ENCODE measurements around the gene CTTN.
"Not testable (repeated sequence)": the region's sequence is repeated elsewhere in the genome, so short reads cannot be mapped to it uniquely, and the experiment has no call there.

CTTN gene

DNA sequence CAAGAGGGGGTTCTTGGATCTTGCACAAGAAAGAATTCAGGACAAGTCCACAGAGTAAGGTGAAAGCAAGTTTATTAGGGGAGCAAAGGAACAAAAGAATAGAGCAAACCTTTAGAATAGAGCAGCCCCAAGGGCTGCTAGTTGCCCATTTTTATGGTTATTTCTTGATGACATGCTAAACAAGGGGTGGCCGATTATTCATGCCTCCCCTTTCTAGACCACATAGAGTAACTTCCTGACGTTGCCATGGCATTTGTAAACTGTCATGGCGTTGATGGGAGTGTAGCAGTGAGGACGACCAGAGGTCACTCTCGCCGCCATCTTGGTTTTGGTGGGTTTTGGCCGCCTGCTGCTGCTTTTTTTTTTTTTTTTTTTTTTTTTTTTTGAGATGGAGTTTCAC, 7.4 kb upstream of the CTTN start:
- peaks cover 21% of the 10 kb centered on the region for H3K27me3 Mint-ChIP-seq
- not testable (repeated sequence) for H3K9me3 Mint-ChIP-seq

GRCh38 chr11:70394211-70394950, 3.9 kb upstream of the CTTN start:
- ATAC-seq (ENCODE audit: low read depth) (no peak), DNase-seq (ENCODE audit: low spot score in 2 of 2) (no peak)
- peaks cover 11% of the 10 kb centered on the region for H3K4me1 Mint-ChIP-seq
- peaks cover 29% of the 10 kb centered on the region for H3K27me3 Mint-ChIP-seq
- no peaks in the 10 kb centered on the region for H3K9me3 Mint-ChIP-seq
- H3K36me3 Mint-ChIP-seq, result no peaks in the 10 kb centered on the region
- H3K4me3 Mint-ChIP-seq, result no peak overlapping the region
- H3K27ac Mint-ChIP-seq, result no peak overlapping the region

More for the DNA sequence above, 7.4 kb upstream of the CTTN start:
- DNase-seq (ENCODE audit: low spot score in 2 of 2); ATAC-seq (ENCODE audit: low read depth); H3K4me3 Mint-ChIP-seq; H3K4me1 Mint-ChIP-seq; H3K36me3 Mint-ChIP-seq; H3K27ac Mint-ChIP-seq: not testable (repeated sequence)

DNA sequence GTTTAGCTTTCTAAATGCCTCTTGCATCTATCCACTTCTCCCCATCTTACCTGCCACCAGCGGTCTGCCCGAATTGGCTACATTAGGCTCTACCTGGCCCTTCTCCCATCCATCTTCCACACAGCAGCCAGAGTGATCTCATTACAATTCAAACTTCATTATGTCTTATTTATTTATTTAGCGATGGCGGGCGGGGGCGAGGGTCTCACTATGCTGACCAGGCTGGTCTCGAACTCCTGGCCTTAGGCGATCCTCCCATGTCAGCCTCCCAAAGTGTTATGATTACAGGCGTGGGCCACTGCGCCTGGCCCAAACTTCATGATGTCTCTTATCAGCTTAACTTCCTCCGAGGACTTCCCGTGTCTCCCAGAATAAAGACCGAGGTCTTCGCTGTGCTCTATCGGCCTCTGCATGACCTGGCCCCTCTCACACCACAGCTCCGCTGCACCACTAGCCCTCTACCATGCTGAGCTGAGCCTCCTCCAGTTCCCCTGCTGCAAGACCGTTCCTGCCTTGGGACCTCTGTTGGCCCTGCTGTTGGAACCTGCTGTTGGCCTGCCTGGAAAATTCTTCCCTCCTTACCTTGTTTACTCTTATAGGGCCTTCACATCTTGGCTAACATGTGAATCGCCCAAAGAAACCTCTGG, 870 bp upstream of the CTTN start:
- Mint-ChIP-seq H3K4me1 (peaks cover 13% of the 10 kb centered on the region), H3K9me3 (no peaks in the 10 kb centered on the region), H3K4me3 (peak overlapping the region; percentile 77), H3K27ac (no peak overlapping the region), H3K27me3 (peaks cover 22% of the 10 kb centered on the region), H3K36me3 (no peaks in the 10 kb centered on the region)
- ATAC-seq (ENCODE audit: low read depth) (no peak), DNase-seq (ENCODE audit: low spot score in 2 of 2) (peak in 1 of 2 donors; percentile 23)

DNA sequence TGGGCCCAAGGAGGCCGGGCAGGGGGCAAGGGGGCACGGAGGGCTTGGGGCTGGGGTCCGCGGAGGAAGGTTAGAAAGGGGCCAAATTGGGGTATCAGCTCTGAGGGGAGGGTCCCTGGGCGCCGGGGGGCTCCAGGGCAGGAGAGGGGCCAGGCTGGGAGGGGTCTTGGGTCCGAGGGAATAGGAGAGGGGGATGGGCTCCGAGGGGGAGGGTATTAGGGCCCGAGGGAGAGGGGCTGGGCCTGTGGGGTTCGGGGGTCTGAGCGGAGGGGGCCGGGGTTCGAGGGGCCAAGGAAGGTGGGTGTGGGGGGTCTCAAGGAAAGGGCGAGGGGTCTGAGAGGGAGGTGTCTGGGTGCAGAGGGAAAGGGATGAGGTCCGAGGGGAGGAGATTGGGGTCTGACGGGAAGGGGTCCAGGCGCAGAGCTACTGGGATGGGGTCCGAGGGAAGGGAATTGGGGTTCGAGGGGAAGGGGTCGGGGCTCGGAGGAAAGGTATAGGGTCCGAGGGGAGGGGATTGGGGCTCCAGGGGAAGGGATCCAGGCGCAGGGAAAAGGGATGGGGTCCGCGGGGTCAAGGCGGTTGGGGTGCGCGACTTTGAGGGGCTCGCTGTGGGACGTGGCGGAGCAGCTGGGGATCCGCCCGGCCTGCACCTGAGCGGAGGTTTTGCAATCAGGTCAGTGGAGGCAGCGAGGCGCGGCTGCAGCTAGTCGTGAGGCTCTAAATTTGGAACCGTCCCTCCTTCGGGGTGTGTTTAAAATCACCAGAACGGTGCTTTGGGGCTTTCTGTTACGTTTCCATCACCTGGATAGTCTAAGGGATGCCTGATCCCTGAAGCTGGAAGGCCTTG, 728 bp downstream of the CTTN start:
- DNase-seq (ENCODE audit: low spot score in 2 of 2), result no peak
- Mint-ChIP-seq H3K36me3 (no peaks in the 10 kb centered on the region), H3K4me3 (peak overlapping the region; percentile 59), H3K4me1 (peaks cover 13% of the 10 kb centered on the region), H3K27me3 (peaks cover 13% of the 10 kb centered on the region), H3K9me3 (no peaks in the 10 kb centered on the region), H3K27ac (peak overlapping the region; percentile 76)
- no peak for ATAC-seq (ENCODE audit: low read depth)

GRCh38 chr11:70399681-70400112, 1.4 kb downstream of the CTTN start:
- Mint-ChIP-seq H3K9me3 (no peaks in the 10 kb centered on the region), H3K36me3 (no peaks in the 10 kb centered on the region), H3K27ac (no peak overlapping the region), H3K4me3 (peak overlapping the region; percentile 59), H3K27me3 (peaks cover 12% of the 10 kb centered on the region), H3K4me1 (peaks cover 13% of the 10 kb centered on the region)
- ATAC-seq (ENCODE audit: low read depth) (no peak), DNase-seq (ENCODE audit: low spot score in 2 of 2) (no peak)

DNA sequence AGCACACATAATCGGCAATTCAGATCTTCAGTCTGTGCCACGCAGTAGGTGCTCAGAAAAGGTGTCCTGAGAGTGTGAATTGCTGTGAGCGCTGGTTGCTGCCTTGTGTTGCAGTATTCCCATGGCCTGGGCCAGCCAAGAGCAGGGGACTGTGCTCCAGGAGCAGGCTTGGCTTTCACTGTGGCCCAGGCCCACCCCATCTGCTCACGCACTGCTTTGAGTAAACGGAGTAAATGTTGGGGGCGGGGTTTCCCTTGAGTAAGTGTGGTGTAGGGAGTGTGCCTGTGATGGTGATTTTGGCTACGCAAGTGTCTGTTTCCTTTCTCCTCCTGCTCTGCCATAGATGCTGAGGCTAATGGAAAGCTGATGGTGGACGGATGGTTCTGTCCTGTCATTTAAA, 2.3 kb downstream of the CTTN start:
- H3K9me3 Mint-ChIP-seq, result no peaks in the 10 kb centered on the region
- H3K4me3 Mint-ChIP-seq, result no peak overlapping the region
- H3K27me3 Mint-ChIP-seq, result peaks cover 9% of the 10 kb centered on the region
- no peak for ATAC-seq (ENCODE audit: low read depth)
- H3K4me1 Mint-ChIP-seq, result peaks cover 13% of the 10 kb centered on the region
- no peak for DNase-seq (ENCODE audit: low spot score in 2 of 2)
- H3K36me3 Mint-ChIP-seq, result no peaks in the 10 kb centered on the region
- H3K27ac Mint-ChIP-seq, result no peak overlapping the region

DNA sequence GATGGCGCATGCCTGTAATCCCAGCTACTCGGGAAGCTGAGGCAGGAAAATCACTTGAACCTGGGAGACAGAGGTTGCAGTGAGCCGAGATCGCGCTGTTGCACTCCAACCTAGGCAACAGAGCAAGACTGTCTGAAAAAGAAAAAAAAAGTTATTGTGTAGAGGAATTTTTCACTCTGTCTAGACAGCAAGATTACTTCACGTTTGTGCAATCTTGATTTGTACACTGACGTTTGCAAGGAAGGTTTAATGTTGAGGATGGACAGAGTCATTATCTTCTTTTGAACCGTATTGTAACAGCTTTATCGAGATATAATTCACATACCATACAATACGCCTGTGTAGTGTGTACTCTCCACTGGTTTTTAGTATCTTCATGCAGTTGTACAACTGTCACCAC, 3.7 kb downstream of the CTTN start:
- H3K4me1 Mint-ChIP-seq, result peaks cover 13% of the 10 kb centered on the region
- H3K27ac Mint-ChIP-seq, result no peak overlapping the region
- ATAC-seq (ENCODE audit: low read depth) (no peak), DNase-seq (ENCODE audit: low spot score in 2 of 2) (no peak)
- H3K36me3 Mint-ChIP-seq, result no peaks in the 10 kb centered on the region
- no peak overlapping the region for H3K4me3 Mint-ChIP-seq
- H3K27me3 Mint-ChIP-seq, result peaks cover 9% of the 10 kb centered on the region
- no peaks in the 10 kb centered on the region for H3K9me3 Mint-ChIP-seq

DNA sequence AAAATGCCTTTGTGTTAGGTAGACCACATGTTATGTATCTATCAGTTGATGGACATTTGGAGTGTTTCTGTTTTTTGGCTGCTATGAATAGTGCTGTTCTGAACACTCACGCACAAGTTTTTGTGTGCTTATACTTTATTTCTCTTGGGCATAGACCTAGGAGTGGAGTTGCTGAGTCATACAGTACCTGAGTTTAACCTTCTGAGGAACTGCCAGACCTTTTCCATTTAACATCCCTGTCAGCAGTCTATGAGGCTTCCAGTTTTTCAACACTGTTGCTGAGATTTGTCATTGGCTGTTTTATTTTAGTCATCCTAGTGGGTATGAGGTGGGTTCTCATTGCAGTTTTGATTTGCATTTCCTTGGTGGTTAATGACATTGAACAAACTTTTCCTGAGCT, 4.4 kb downstream of the CTTN start:
- no peaks in the 10 kb centered on the region for H3K9me3 Mint-ChIP-seq
- ATAC-seq (ENCODE audit: low read depth), result no peak
- peaks cover 5% of the 10 kb centered on the region for H3K27me3 Mint-ChIP-seq
- H3K4me3 Mint-ChIP-seq, result no peak overlapping the region
- H3K27ac Mint-ChIP-seq, result no peak overlapping the region
- DNase-seq (ENCODE audit: low spot score in 2 of 2), result no peak
- H3K36me3 Mint-ChIP-seq, result no peaks in the 10 kb centered on the region
- H3K4me1 Mint-ChIP-seq, result peaks cover 7% of the 10 kb centered on the region

GRCh38 chr11:70404244-70404643, 5.9 kb downstream of the CTTN start:
- no peak for ATAC-seq (ENCODE audit: low read depth)
- no peaks in the 10 kb centered on the region for H3K36me3 Mint-ChIP-seq
- no peaks in the 10 kb centered on the region for H3K9me3 Mint-ChIP-seq
- H3K4me1 Mint-ChIP-seq, result peaks cover 2% of the 10 kb centered on the region
- no peak overlapping the region for H3K27ac Mint-ChIP-seq
- peaks cover 2% of the 10 kb centered on the region for H3K27me3 Mint-ChIP-seq
- DNase-seq (ENCODE audit: low spot score in 2 of 2), result no peak
- H3K4me3 Mint-ChIP-seq, result no peak overlapping the region

GRCh38 chr11:70405679-70406395, 7.5 kb downstream of the CTTN start:
- Mint-ChIP-seq H3K4me3 (no peak overlapping the region), H3K27me3 (peaks cover 7% of the 10 kb centered on the region), H3K4me1 (no peaks in the 10 kb centered on the region), H3K36me3 (no peaks in the 10 kb centered on the region), H3K9me3 (no peaks in the 10 kb centered on the region), H3K27ac (no peak overlapping the region)
- no peak for DNase-seq (ENCODE audit: low spot score in 2 of 2)
- no peak for ATAC-seq (ENCODE audit: low read depth)

DNA sequence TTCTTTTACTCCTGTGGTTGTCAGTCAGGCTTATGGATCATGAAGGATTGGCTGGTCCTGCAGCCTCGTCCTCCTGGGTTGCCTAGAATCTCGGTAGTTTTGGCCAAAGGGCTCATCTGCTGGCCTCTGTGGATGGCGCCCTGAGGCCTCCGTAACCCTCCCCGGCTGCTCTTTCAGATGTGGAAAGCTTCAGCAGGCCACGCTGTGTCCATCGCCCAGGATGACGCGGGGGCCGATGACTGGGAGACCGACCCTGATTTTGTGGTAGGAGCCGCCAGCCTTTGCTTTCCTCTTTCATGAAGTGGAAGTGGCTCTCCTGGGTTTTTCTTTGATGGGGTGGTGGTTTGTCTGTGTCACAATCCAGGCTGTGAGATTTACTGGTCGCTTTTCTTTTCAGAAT, 8.8 kb downstream of the CTTN start:
- no peak overlapping the region for H3K4me3 Mint-ChIP-seq
- ATAC-seq (ENCODE audit: low read depth) (no peak), DNase-seq (ENCODE audit: low spot score in 2 of 2) (no peak)
- no peaks in the 10 kb centered on the region for H3K36me3 Mint-ChIP-seq
- no peak overlapping the region for H3K27ac Mint-ChIP-seq
- no peaks in the 10 kb centered on the region for H3K4me1 Mint-ChIP-seq
- H3K27me3 Mint-ChIP-seq, result peaks cover 7% of the 10 kb centered on the region
- H3K9me3 Mint-ChIP-seq, result no peaks in the 10 kb centered on the region

DNA sequence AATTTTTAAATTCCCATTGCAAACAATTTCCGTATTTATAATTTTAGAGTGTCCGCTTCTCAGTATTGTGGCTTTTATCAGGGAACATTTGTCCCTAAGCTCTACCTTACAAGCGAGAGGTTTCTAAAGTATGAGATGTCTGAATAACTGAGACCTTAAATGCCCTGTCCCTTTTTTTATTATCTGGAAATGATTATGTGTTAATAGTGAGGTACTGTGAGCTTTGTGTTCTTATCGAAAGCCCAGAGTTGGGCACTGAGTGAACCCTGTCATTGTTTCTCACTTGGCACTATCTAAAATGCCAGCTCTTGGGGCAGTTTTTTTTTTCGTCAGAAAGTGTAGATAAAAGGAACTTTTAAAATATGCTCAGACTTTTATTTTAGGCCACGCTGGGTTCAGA, 9.5 kb downstream of the CTTN start:
- Mint-ChIP-seq H3K27me3 (peaks cover 7% of the 10 kb centered on the region), H3K4me1 (no peaks in the 10 kb centered on the region), H3K4me3 (no peak overlapping the region), H3K9me3 (no peaks in the 10 kb centered on the region), H3K36me3 (no peaks in the 10 kb centered on the region), H3K27ac (no peak overlapping the region)
- DNase-seq (ENCODE audit: low spot score in 2 of 2) (no peak), ATAC-seq (ENCODE audit: low read depth) (no peak)

DNA sequence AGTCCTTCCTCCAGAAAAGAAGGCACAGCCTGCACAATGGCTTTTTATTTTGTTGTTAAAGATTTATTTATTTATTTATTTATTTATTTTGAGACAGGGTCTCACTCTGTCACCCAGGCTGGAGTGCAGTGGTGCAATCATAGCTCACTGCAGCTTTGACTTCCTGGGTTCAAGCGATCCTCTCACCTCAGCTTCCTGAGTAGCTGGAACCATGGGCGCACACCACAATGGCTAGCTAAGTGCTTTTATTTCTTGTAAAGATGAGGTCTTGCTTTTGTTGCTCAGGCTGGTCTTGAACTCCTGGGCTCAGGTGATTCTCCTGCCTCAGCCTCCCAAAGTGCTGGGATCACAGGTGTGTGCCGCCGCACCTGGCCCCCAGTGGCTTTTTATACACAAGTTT, 10.0 kb downstream of the CTTN start:
- not testable (repeated sequence) for H3K27ac Mint-ChIP-seq; H3K36me3 Mint-ChIP-seq; H3K4me3 Mint-ChIP-seq; H3K4me1 Mint-ChIP-seq; ATAC-seq (ENCODE audit: low read depth); H3K9me3 Mint-ChIP-seq; H3K27me3 Mint-ChIP-seq; DNase-seq (ENCODE audit: low spot score in 2 of 2)

GRCh38 chr11:70409437-70409836, 11.1 kb downstream of the CTTN start:
- H3K36me3 Mint-ChIP-seq, result no peaks in the 10 kb centered on the region
- peaks cover 7% of the 10 kb centered on the region for H3K27me3 Mint-ChIP-seq
- H3K9me3 Mint-ChIP-seq, result no peaks in the 10 kb centered on the region
- H3K4me1 Mint-ChIP-seq, result no peaks in the 10 kb centered on the region
- ATAC-seq (ENCODE audit: low read depth), result no peak
- no peak overlapping the region for H3K4me3 Mint-ChIP-seq
- DNase-seq (ENCODE audit: low spot score in 2 of 2), result no peak
- no peak overlapping the region for H3K27ac Mint-ChIP-seq
